HG03108 (cell line): Measurements from ENCODE around the gene RBM14.
"Not testable (repeated sequence)": the region's sequence is repeated elsewhere in the genome, so short reads cannot be mapped to it uniquely, and the experiment has no call there.

Experiments used
- ATAC-seq: cut with Tn5 transposase; IDR thresholded peaks from one replicate; pipeline ENCODE4 v1.9.1; 2021; ENCODE audit warnings: moderate library complexity; ENCODE audit not compliant: unreplicated experiment

The RBM14 gene

DNA sequence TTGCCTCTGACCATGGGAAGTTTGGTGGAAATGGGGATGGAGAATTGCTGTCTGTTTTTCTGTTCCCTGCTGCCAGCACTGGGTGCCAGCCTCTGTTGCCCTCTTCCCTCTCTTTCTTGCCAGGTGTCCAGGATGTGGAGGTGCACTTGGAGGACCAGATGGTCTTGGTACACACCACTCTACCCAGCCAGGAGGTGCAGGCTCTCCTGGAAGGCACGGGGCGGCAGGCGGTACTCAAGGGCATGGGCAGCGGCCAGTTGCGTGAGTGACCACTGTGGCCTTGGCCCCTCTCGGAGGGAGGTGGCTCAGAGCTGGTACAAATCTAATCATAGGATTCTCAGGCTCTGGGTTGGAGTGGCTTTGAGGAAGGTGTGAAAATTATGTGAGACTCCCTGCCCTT lies 17.4 kb upstream of the RBM14 start:
- ATAC-seq = no peak

DNA sequence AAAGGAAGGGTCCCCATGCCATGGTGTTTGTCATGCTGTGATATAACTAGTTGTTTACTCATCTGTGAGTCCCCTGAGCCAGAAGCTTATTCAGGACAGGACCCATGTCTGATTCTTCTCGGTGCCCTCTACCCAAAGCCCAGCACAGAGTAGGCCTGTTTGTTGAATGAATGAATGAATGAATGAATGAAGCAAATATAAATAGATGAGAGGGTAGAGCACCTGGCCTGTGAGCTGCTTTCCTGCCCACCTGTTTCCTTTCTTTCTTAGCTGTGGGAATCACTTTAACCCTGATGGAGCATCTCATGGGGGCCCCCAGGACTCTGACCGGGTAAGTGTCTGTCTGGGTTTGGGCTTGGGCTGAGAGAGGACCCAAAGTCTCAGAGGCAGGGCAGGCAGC lies 16.2 kb upstream of the RBM14 start:
- ATAC-seq = no peak

DNA sequence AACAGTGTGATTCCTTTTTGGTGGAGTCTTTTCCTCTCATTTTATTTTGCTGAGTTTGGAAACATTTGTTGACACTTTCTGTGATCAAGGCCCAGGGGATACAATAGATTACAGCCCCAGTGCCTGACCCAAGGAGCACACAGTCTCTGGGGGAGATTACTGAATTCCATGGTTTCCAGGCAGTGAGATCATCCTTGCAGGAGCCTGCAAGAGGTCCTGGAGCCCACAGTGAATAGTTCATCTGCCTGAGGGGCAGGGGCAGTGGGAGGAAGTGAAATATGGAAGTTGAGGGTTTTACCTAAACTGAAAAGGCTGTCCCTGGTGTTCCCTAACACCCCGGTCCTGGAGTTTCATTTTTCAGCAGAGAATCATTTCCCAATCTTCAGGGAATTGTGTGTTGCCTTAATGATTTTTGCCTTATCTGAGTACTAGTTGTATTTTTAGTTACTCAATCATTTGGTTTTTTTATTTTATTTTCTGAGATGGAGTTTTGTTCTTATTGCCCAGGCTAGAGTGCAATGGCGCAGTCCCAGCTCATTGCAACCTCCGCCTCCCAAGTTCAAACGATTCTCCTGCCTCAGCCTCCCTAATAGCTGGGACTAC lies 15.7 kb upstream of the RBM14 start:
- no peak for ATAC-seq

DNA sequence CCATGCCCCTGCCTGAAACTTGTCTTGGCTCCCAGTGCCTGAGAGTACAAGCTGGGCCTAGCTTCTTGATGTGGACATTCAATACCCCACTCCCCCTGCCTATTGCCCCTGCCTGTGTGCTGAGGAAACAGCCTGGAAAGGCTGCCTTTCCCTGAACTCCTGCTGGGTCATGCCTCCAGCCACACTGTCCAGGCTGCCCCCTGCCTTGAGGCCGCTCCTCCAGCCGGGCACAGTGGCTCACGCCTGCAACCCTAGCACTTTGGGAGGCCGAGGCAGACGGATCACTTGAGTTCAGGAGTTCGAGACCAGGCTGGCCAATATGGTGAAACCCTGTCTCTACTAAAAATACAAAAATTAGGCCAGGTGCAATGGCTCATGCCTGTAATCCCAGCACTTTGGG lies 13.4 kb upstream of the RBM14 start:
- no peak for ATAC-seq

DNA sequence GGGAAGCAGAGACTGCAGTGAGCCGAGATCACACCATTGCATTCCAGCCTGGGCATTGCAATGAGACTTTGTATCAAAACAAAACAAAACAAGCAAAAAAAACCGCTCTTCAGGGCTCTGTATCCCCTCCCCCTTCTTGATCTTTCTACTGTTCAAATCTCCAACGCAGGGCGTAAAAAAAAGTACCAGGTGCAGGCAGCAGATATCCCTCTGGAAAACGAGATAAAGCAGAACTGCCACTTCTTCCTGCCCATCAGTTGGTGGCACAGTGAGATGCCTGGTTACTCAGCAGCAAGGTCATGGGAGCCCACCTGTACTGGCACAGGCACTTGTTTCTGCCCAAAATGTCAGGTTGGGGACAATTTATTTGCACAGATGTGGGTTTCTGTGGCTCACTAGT lies 12.3 kb upstream of the RBM14 start:
- no peak for ATAC-seq

DNA sequence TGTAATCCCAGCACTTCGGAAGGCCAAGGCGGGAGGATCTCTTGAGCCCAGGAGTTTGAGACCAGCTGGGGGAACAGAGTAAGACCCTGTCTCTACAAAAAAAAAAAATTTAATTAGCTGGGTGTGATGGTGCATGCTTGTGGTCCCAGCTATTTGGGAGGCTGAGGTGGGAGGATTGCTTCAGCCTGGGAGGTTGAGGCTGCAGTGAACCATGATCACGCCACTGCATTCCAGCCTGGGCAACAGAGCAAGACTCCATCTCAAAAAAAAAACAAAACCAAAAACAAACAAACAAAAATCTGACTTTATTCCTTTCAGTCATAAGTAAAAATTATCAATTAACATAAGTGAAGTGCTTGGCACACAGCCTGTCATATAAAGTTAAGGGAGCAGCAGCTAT lies 9.8 kb upstream of the RBM14 start:
- ATAC-seq = not testable (repeated sequence)

DNA sequence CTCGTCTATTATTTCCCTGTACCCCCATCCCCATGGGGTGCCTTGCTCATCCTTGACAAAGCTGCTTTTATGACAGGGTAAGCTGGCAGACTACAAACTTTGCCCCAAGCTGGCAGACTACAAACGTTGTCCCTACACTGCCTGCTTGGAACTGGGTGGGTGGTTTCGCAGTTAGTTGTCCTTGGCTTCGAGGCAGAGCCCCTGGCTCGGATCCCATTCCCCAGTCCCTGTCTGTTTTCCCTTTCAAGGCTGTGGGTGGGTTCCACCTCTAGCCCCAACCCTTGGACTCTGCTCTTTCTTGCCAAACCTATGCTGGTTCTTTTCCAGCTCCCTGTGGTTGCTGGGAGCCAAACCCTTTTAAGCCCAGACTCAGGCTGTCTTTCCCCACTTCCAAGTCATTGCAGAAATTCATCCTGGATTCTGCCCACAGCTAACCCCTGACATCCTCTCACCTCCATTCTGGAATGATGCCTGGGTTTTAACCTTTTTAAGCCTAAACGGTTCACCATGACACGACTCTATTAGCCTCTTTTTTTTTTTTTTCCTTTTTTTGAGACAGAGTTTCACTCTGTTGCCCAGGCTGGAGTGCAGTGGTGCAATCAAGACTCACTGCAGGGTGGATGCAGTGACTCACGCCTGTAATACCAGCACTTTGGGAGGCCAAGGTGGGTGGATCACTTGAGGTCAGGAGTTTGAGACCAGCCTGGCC lies 9.2 kb upstream of the RBM14 start:
- ATAC-seq = no peak

DNA sequence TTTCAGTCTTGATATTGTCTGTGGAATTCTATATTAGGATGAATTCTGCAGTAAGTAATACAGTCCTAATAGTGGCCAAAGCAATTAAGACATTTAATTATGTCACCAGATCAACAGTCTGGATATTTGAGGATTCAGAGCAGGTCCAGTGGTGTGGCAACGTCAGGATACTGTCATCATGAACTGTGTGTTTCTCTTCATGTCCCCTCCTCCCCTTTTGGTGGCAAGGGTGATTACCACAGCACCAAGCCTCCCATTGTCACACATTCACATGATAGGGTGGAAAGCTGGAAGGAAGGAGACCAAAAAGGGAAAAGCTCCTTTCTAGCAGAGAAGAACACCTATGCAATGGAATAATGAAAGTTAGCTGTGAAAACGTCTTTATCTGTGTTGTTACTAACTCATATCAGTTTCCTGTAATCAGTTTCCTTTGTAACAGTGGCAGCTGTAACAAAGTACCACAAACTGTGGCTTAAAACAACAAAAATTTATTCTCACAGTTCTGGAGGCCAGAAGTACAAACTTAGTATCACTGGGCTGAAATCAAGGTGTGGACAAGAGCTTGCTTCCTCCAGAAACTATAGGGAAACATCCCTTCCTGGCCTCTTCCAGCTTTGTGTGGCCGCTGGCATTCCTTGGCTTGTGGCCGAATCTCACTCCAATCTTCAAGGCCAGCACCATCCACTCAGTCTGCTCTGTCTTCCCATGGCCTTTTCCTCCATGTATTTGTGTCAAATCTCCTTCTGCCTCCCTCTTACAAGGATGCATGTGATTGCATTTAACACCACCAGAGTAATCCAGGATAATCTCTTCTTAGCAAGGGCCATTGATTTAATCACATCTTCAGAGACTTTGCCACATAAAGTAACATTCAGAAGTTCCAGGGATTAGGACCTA lies 6.5 kb upstream of the RBM14 start:
- ATAC-seq = no peak

DNA sequence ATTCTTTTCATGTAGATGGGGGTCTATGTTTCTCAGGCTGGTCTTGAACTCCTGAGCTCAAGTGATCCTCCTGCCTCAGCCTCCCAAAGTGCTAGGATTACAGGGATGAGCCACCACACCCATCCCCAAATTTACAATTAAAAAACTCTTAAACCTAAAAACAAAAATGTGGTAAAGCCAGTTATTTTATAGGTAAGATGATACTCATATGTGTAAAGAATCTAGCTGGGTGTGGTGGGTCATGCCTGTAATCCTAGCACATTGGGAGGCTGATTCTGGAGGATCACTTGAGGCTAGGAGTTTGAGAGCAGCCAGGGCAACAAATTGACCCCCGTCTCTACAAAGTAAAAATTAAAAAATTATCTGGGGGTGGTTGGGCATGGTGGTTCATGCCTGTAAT lies 4.0 kb upstream of the RBM14 start:
- ATAC-seq = no peak

DNA sequence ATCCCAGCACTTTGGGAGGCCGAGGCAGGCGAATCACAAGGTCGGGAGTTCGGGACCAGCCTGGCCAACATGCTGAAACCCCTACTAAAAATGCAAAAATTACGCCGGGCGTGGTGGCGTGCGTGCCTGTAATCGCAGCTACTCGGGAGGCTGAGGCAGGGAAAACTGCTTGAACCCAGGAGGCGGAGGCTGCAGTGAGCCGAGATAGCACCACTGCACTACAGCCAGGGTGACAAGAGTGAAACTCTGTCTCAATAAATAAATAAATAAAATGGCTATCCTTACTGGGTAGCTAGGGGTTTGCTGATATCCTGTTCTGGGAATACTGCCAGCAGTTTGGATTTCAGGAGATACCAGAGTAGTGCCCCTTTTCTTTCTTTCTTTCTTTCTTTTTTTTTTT lies 2.4 kb upstream of the RBM14 start:
- no peak for ATAC-seq

DNA sequence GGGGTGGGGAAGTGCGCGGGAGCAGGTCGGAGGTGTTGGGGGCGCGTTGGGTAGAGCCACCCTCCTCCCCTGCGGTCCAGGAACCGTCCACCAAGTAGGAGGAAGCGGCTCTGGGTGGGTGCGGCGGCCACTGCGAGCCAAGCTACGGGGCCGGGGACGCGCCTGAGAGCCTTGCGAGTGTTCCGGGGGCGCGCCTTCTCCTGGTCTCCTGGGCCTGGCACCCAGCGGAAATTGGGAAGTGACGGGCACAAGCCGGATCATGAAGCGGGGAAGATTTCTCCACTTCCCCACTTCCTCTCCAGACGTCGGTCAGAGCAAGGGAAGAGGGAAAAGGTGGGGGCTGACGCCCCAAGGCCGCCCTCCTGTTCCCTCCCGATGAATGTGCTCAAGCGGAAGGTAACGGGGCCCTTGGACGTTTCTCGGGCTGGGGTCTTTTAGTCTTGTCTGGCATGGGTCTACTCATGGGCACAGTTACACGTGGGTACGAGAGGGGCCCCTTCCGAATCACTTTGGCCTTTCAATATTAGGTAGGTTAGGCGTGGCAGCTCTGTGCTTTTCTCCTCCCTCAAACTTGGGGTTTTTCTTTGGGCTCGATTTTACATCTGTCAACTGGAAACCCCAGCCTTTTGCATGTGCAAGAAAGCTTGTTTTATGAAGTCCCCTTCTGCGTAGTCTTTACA lies 865 bp downstream of the RBM14 start:
- no peak for ATAC-seq

DNA sequence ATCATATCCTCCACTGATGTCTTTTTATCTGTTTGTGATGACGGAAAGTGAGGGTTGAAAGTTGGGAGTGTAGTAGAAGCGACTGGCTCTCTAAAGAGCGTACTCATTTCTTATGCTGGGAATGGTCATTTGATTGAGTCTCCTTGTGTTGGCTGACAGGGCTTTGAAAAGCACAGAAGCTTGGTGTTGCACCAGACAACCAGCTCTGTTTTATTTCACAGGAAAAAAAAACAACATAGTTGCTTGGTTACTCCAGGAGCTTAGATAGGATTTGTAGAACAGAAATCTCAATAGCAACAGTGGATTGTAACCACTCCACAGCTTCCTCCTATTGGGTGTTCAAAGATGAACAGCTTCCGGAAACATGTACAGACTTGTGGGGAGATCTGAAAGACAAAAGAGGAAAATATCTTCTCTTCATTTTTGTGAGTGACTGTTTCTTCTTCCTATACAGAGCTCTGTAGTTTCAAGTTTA lies 2.7 kb downstream of the RBM14 start:
- ATAC-seq = no peak

DNA sequence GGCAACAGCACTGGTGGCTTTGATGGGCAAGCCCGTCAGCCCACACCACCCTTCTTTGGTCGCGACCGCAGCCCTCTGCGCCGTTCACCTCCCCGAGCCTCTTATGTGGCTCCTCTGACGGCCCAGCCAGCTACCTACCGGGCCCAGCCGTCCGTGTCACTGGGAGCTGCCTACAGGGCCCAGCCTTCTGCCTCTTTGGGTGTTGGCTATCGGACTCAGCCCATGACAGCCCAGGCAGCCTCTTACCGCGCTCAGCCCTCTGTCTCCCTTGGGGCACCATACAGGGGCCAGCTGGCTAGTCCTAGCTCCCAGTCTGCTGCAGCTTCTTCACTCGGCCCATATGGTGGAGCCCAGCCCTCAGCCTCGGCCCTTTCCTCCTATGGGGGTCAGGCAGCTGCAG lies 8.0 kb downstream of the RBM14 start:
- ATAC-seq = no peak

DNA sequence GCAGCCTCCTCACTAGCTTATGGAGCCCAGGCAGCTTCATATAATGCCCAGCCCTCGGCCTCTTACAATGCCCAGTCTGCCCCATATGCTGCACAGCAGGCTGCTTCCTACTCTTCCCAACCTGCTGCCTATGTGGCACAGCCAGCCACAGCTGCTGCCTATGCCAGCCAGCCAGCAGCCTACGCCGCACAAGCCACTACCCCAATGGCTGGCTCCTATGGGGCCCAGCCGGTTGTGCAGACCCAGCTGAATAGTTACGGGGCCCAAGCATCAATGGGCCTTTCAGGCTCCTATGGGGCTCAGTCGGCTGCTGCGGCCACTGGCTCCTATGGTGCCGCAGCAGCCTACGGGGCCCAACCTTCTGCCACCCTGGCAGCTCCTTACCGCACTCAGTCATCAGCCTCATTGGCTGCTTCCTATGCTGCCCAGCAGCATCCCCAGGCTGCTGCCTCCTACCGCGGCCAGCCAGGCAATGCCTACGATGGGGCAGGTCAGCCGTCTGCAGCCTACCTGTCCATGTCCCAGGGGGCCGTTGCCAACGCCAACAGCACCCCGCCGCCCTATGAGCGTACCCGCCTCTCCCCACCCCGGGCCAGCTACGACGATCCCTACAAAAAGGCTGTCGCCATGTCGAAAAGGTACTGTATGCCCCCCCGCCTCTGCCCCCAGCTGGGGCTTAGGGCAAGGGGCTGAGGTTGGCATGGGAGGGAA lies 8.8 kb downstream of the RBM14 start:
- ATAC-seq = no peak

DNA sequence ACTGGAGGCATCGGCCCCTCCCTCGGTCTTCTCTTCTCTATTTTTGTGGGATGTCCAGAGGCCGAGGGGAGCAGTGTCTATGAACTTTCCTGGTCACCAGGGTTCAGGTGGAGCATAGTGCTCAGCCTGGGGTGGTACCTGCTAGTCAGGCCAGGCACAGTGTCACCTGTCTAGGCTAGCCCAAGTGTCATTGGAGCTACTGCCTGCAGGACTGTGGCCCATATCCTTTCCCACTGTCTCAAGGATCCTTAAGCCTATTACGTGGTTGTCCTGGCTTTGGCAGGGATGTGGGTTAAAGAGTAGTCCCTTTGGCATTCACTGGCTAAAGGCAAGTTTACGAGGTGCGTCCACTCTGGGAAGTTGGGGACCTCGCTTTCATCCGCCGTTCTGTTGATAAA lies 9.3 kb downstream of the RBM14 start:
- ATAC-seq = no peak

DNA sequence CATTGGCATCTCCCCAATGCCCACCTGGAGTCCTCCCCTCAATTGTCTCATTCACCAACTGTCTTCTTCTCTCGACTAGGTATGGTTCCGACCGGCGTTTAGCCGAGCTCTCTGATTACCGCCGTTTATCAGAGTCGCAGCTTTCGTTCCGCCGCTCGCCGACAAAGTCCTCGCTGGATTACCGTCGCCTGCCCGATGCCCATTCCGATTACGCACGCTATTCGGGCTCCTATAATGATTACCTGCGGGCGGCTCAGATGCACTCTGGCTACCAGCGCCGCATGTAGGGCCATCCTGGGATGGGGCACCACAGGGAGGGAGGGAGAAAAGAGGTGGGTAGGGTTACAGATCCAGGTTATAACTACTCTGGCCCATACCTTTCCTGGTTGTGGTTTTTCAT lies 10.0 kb downstream of the RBM14 start:
- no peak for ATAC-seq

DNA sequence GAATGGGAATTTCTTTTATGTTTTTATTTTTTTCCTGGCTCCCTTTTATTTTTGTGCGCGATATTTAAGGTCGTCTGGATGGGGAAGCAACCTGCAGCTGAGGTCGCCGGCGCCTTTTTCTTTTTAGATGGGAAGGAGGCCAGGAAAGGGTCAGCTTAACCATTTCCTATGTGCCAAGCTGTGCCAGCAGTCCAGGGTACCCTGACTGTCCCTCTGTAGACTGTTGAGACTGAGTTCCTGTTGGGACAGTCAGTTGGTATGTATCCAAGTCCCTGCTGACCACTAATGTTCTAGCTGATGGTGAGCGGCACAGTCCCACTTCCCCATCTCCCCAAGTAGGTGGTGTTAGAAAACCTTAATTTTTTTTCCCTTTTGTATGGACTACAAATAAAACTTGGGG lies 10.5 kb downstream of the RBM14 start:
- no peak for ATAC-seq

DNA sequence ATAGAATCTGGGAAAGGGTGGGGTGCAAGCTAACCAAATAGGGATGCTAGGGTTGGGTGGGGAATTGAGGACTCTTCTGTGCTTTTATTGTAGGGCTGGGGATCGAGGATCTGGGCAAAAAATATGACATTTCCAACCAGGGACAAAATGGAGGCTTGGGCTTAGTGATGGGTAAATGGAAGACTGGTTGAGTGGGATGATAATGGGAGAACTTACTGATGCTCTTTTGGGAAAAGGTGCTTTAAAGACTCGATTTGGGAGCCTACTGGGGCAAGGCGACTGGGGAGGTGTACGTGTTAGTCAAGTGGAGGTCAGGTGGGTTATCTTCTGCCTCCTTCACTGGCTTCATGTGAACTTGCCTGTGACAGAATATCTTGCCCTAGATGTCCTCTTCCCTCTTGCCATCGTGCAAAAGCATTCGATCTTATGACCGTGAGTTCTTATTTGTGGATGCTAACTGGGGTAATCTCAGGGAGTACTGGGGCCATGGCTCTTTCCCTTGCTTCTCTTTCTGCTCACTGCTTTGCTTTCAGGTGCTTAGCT lies 11.7 kb downstream of the RBM14 start:
- no peak for ATAC-seq

DNA sequence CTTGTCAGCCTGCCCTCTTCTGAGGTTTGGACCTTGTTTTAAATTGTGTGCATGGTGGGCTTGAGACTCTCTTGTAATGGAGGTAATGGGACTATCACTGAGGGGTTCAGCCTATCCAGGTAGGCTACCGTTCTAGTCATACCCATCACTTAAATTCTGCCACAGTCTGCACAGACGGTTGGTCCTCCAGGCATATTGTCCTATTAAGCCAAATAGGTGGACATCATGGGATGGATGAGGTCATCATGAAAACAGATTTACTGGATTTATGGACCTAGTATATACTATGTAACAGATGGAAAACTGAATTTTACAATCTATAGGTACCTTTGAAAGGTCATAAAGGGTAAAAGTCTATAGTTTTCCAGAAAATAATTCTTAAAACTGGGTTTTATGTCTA lies 12.9 kb downstream of the RBM14 start:
- no peak for ATAC-seq

DNA sequence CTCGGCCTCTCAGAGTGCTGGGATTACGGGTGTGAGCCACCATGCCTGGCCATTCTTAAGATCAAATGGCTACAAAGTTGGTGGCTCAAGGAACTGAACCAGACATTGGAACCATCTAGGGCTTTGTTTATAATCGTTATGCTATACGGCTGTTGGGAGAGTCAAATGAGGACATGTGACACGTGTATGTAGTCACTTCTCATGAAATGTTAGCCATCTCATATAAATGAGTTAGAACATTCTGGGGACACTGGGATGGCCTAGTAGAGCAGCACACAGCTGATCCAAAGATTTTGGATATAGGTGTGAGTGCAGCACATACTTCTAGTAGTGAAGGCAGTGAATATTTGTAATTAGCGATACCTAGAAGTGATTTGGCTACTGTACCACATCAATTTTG lies 15.5 kb downstream of the RBM14 start:
- ATAC-seq = no peak
